Activated effector memory CD4-positive, alpha-beta T cell treated with Interleukin-2 at 50 U/mL for 16 hours (primary cell): ENCODE results near the gene PDGFD.

Source experiments
- DNase-seq: peaks from one replicate; pipeline ENCODE4 v3.0.0-alpha.2; 2020

PDGFD gene

GRCh38 chr11:104164028-104164520 is at the start of gene PDGFD:
PDGFD (minus strand) TSS chr11:104164147.
- no peak for DNase-seq

- no peak for DNase-seq
Observed at GRCh38 chr11:104206936-104207335, 43.0 kb upstream of the PDGFD start.

GRCh38 chr11:104205838-104206237 is 41.9 kb upstream of the PDGFD start:
- no peak for DNase-seq

GRCh38 chr11:104200688-104201087 is 36.7 kb upstream of the PDGFD start:
- DNase-seq = no peak

DNA sequence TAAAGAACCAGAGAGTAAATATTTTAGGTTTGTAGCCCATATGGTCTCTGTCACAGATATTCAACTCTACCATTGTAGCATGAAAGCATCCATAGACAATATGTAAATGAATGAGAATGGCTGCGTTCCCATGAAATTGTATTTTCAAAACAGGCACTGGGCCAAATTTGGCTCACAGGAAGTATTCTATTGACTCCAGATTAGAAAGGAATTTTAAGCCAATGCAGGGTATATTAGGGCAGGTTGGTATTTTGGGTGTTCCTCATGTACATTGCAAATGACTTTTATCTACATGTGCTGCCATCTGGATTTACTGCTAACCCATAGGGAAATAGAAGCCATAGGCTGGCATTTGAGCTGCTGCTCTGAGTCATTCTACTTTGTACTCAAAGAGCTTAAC is 35.1 kb upstream of the PDGFD start:
- DNase-seq = no peak

DNA sequence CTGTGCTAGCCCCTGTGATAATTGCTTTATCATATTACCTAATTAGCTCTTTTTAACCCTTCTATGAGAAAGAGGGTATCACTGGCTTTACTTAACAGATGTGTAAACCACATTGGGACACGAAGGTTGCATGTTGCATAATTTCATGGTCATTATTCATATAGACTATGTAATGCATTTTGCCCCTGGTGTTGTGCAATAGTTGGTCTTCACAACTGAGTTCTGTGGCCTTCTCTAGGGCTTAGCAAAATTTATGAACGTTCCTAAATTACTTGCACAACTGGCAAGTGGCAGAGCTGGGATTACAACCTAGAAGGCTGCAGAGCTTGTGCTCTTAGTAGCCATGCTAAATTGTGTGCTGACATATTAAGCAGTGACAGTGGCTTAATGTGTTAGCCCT is 34.6 kb upstream of the PDGFD start:
- no peak for DNase-seq

DNA sequence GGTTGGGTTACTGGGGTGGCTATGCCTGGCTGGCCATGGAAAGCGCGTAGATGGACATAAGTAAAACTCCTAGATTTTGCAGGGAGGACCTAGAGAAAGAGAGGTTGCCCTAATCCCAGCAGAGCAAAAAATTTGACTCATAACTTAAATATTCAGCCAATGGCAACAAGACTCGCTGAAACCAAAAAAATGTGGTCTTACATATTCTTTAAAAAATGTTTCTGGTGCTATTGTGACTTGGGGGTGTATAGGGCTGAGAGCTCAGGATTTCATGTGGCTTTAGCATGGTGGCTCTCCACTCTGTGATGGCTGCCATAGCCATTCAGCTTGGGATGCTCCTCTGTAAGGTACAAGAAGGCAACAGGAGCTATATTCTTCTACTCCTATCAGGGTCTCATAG is 27.2 kb upstream of the PDGFD start:
- DNase-seq = no peak

- no peak for DNase-seq
Observed at GRCh38 chr11:104183593-104183992, 19.6 kb upstream of the PDGFD start.

- no peak for DNase-seq
Observed at GRCh38 chr11:104175769-104176168, 11.8 kb upstream of the PDGFD start.

DNA sequence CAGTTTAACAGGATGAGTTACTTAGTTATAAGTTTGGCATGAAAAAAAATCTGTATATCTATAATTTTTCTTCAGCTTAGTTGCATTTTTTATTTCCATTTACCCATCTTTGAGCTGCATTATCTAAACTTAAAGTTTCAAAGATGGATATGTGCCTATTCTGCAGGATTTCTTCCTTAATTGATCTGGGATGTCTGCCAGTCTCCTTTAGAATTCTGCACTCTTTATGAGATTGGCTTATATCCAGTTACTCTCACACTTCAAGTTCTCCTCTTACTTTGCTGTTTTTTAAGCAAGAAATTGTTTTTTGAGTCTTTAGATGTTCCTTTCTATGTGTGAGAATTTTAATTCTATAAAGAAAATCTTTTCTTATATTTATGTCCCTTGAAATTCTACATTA is 5.1 kb upstream of the PDGFD start:
- DNase-seq = no peak

GRCh38 chr11:104165014-104165413 is 1.1 kb upstream of the PDGFD start:
- no peak for DNase-seq

GRCh38 chr11:104163100-104164027 is 583 bp downstream of the PDGFD start:
- DNase-seq = no peak

DNA sequence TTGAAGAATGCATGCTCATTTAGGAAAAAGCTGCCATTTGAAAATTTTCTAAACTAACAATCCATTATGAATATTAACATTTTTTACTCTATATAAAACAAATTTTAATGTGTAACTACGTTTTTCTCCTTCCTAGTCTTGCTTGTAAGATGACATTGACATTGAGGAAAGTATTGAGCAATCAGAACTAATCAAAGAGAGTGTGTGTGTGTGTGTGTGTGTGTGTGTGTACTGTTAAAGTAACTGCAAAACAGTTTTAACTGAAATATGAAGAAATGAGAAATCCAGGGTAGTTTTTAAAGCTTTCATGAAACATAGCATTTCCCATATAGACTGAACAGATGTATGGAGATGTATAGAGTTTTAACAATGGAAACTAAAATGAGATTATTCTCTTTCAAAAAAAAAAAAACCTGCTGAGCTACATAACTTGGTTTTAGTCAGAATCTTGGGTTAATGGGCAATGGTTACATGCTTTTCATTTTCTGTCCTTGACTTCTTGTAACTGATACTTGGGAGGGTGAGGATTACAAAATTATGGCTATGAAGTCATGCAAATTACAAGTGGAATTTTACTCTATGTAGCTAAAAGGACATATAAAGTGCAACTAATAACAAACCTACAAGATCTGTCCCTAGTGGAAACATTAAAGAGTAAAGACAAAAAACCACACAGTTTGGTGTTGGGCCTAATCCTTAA is 2.0 kb downstream of the PDGFD start:
- no peak for DNase-seq

GRCh38 chr11:104159356-104159755 is 4.6 kb downstream of the PDGFD start:
- DNase-seq = no peak

DNA sequence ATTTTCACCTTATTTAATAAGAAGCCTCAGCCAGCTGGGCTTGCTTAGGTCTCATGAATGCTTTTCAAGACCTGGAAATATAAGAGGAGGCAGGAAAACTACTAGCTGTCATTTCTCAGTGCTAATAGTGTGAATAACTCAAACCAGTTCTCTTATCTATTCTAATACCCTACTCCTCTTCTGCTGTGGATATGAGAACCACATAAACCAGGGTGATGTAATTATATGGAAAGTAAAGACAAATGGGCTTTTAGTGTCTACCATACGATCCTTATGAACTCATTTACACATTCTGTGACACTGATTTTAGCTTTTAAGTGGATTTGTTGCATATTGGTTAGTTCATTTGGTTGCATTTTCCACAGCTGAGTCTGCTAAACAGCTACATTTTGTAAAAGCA is 8.6 kb downstream of the PDGFD start:
- DNase-seq = no peak

GRCh38 chr11:104154296-104154695 is 9.7 kb downstream of the PDGFD start:
- DNase-seq = no peak

- no peak for DNase-seq
Observed at GRCh38 chr11:104152941-104153505, 10.9 kb downstream of the PDGFD start.

GRCh38 chr11:104151404-104152204 is 12.3 kb downstream of the PDGFD start:
- no peak for DNase-seq

DNA sequence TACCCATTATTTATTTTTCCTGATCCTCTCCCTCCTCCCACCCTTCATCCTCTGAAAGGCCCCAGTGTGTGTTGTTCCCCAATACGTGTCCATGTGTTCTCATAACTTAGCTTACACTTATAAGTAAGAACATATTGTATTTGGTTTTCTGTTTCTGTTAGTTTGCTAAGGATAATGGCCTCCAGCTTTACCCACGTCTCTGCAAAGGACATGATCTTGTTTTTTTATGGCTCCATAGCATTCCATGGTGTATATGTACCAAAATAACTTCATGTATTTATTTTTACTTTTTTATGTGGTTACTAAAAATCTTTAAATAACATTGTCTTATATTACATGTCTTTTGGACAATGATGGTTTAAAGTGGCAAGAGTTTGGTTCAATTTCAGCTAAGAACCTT is 15.2 kb downstream of the PDGFD start:
- DNase-seq = no peak

DNA sequence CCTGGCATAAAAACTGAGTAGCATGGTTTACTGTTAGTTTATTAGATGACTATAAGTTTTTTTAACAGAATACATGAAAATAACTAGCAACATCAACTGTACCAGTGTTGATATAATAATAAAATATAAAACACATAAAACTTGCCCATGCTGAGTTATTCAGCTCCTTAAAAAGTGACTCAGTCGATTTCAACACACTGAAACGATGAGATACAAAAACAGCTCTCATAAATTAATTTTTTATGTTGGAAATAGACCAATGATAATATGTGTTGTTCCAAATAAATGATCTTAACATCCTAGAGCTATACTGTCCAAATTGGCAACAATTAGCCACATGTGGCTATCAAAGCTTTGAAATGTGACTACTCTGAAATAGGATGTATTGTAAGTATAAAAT is 15.9 kb downstream of the PDGFD start:
- DNase-seq = no peak

GRCh38 chr11:104146943-104147342 is 17.0 kb downstream of the PDGFD start:
- no peak for DNase-seq

- DNase-seq = no peak
Observed at GRCh38 chr11:104146421-104146820, 17.5 kb downstream of the PDGFD start.

DNA sequence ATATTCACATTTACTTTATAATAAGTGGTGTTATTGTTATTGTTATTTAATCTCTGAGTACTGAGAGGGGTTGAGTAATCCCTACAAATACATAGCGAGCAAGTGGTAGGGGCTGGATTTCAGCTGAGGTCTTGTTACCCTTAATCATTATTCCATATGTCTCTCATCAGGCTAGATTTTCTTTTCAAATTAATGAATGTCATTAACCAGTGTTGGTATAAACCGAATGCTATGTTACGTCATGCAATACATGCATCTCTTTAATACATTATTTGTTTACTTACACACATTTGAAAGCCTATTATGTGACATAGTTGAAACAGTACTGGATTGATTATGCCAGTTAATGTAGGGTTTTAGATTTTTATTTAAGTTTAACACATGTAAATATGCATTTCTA is 18.9 kb downstream of the PDGFD start:
- DNase-seq = no peak
